Testis (tissue), 2 donors: ENCODE data around the gene ARHGAP26.

ENCODE experiments used
- POLR2A ChIP-seq: fragments of 450-650 bp; IDR thresholded peaks from one replicate; pipeline ENCODE4 v1.6.1; 2017; ENCODE audit warnings: antibody characterized with exemption, mild to moderate bottlenecking, moderate library complexity
- TF ChIP-seq, protein P1 (sequence below), 3 experiments: fragments of 450-650 bp in 2 of 3; fragments of 200-600 bp in 1 of 3; sonication (generic) in 1 of 3; IDR thresholded peaks; one replicate each; pipeline ENCODE4 v1.5.1; 2016 to 2019; ENCODE audit warnings: antibody characterized with exemption in 3 of 3, mild to moderate bottlenecking in 2 of 3, moderate library complexity in 1 of 3

DNA sequence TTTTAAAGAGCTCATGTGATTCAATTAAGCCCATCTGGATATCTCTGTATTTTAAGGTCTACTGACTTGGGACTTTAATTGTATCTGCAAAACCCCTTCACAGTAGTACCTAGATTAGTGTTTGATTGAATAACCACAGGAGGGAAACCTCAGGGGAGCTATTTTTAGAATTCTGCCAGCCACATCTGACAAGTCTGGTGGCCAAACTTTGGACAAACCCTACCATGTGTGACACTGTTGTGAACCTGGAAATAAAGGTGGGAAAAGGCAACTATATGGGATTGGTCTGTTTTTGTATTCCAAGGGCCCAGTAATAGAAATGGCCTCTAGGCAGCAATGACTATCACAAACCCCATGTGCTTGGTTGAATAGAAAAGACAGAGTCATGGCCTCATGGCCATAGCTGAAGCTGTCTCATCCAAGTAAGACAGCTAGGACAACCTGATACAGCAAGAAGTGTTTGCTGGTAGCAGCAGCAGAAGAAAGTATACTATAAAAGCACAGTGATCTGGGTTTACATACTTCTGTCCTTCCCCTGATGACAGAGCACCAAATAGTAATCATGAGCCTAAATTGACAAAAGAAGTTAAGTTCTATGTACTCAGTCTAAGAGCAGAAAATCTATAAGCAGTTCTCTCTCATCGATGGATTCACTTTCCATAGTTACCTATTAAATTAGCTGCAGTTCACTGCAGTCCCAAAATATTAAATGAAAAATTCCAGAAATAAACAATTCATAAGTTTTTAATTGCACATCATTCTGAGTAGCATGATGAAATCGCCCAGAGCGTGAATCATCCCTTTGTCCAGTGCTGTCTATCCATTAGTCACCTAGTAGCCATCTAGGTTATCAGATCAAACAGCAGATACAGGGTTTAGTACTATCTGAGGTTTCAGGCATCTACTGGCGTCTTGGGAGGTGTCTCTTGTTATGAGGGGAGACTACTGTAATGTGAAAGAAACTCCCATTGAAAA is 189.8 kb downstream of the ARHGAP26 start:
- TF ChIP-seq POLR2A = no peak
- TF ChIP-seq, protein P1, sequence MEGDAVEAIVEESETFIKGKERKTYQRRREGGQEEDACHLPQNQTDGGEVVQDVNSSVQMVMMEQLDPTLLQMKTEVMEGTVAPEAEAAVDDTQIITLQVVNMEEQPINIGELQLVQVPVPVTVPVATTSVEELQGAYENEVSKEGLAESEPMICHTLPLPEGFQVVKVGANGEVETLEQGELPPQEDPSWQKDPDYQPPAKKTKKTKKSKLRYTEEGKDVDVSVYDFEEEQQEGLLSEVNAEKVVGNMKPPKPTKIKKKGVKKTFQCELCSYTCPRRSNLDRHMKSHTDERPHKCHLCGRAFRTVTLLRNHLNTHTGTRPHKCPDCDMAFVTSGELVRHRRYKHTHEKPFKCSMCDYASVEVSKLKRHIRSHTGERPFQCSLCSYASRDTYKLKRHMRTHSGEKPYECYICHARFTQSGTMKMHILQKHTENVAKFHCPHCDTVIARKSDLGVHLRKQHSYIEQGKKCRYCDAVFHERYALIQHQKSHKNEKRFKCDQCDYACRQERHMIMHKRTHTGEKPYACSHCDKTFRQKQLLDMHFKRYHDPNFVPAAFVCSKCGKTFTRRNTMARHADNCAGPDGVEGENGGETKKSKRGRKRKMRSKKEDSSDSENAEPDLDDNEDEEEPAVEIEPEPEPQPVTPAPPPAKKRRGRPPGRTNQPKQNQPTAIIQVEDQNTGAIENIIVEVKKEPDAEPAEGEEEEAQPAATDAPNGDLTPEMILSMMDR (IDR thresholded peaks at IDR 0.05) = no peak
